SU-DHL-6 (cell line): ENCODE results near the gene APOL4.

Experiments used
- H2AFZ ChIP-seq: fragments of 200-600 bp; sonication (generic); 2 replicates; pipeline ENCODE4 v1.6.1; 2014; ENCODE audit warnings: low read depth, mild to moderate bottlenecking, moderate library complexity, mixed read lengths, antibody characterized with exemption, low read length; ENCODE audit not compliant: severe bottlenecking
- H3F3A ChIP-seq: fragments of 200-600 bp; shearing (Covaris generic); 2 replicates; pipeline ENCODE4 v1.6.0; 2016; ENCODE audit warnings: antibody characterized with exemption, mild to moderate bottlenecking; ENCODE audit not compliant: insufficient read depth
- H3K27ac ChIP-seq: fragments of 200-600 bp; sonication (generic); 2 replicates; pipeline ENCODE4 v1.5.1; 2016; ENCODE audit warnings: low read depth, mild to moderate bottlenecking, low read length, moderate library complexity, mixed read lengths
- H3K27me3 ChIP-seq: fragments of 200-600 bp; sonication (generic), shearing (Covaris generic); 2 replicates; pipeline ENCODE4 v1.6.0; 2014; ENCODE audit warnings: mild to moderate bottlenecking, low read length
- H3K36me3 ChIP-seq: fragments of 200-600 bp; sonication (generic); 2 replicates; pipeline ENCODE4 v1.6.1; 2014; ENCODE audit warnings: mild to moderate bottlenecking, low read length, mixed read lengths
- H3K4me2 ChIP-seq: fragments of 300-600, 200-600 bp; shearing (Covaris generic), sonication (generic); 2 replicates; pipeline ENCODE4 v1.6.0; 2014; ENCODE audit warnings: low read length, low read depth, mild to moderate bottlenecking; ENCODE audit not compliant: poor library complexity, severe bottlenecking
- H3K4me3 ChIP-seq: fragments of 200-600 bp; sonication (generic); 2 replicates; pipeline ENCODE4 v1.5.1; 2014; ENCODE audit warnings: antibody characterized with exemption, low read length, mild to moderate bottlenecking, mixed read lengths; ENCODE audit not compliant: insufficient read depth, poor library complexity, severe bottlenecking
- H3K79me2 ChIP-seq: fragments of 200-600 bp; sonication (generic); 2 replicates; pipeline ENCODE4 v1.6.1; 2014; ENCODE audit warnings: mild to moderate bottlenecking, low read length, moderate library complexity; ENCODE audit not compliant: insufficient read depth
- H3K9ac ChIP-seq: fragments of 200-600 bp; sonication (generic); 2 replicates; pipeline ENCODE4 v1.7.0; 2014; ENCODE audit warnings: mild to moderate bottlenecking, low read length
- H3K9me2 ChIP-seq: fragments of 200-600 bp; sonication (generic); replicated peaks from 2 replicates; pipeline ENCODE4 v1.6.1; 2014; ENCODE audit warnings: low read length; ENCODE audit not compliant: insufficient read depth
- H3K9me3 ChIP-seq: fragments of 200-600 bp; sonication (generic); 2 replicates; pipeline ENCODE4 v1.6.1; 2014; ENCODE audit warnings: low read length, mixed read lengths; ENCODE audit not compliant: insufficient read depth
- H4K20me1 ChIP-seq: fragments of 200-600 bp; sonication (generic); 2 replicates; pipeline ENCODE4 v1.6.1; 2014; ENCODE audit warnings: low read depth, mild to moderate bottlenecking, antibody characterized with exemption, low read length, moderate library complexity, mixed read lengths
- CTCF ChIP-seq: fragments of 200-600 bp; sonication (generic); IDR thresholded peaks from one replicate; pipeline ENCODE4 v1.5.1; 2017; ENCODE audit warnings: antibody characterized with exemption, mild to moderate bottlenecking, low read length, moderate library complexity; ENCODE audit not compliant: insufficient read depth, poor library complexity, severe bottlenecking
- EZH2phosphoT487 ChIP-seq: fragments of 200-600 bp; sonication (generic), shearing (Covaris generic); conservative IDR thresholded peaks from 2 replicates; pipeline ENCODE4 v1.6.1; 2018; ENCODE audit warnings: mild to moderate bottlenecking, antibody characterized with exemption, low read length, moderate library complexity, mixed read lengths

Gene APOL4

GRCh38 chr22:36226189-36226588 lies 24.6 kb upstream of the APOL4 start:
- no peak overlapping the region for H3K4me3 ChIP-seq
- no peaks in the 10 kb centered on the region for H3K36me3 ChIP-seq
- no peak overlapping the region for H3K4me2 ChIP-seq
- no peaks in the 10 kb centered on the region for H3F3A ChIP-seq
- H3K9me2 ChIP-seq = no peaks in the 10 kb centered on the region
- no peak overlapping the region for H2AFZ ChIP-seq
- H3K9me3 ChIP-seq = no peaks in the 10 kb centered on the region
- no peaks in the 10 kb centered on the region for H3K79me2 ChIP-seq
- no peak overlapping the region for H3K27ac ChIP-seq
- H4K20me1 ChIP-seq = no peaks in the 10 kb centered on the region
- TF ChIP-seq EZH2phosphoT487 = no peak
- no peak for TF ChIP-seq CTCF
- no peak overlapping the region for H3K9ac ChIP-seq
- no peaks in the 10 kb centered on the region for H3K27me3 ChIP-seq

- Histone ChIP-seq H3F3A (no peaks in the 10 kb centered on the region), H3K4me3 (no peak overlapping the region), H4K20me1 (no peaks in the 10 kb centered on the region), H3K36me3 (no peaks in the 10 kb centered on the region), H3K9ac (no peak overlapping the region), H3K27ac (no peak overlapping the region), H2AFZ (no peak overlapping the region), H3K79me2 (no peaks in the 10 kb centered on the region), H3K9me2 (no peaks in the 10 kb centered on the region), H3K9me3 (no peaks in the 10 kb centered on the region), H3K4me2 (no peak overlapping the region), H3K27me3 (no peaks in the 10 kb centered on the region)
- TF ChIP-seq CTCF (no peak), EZH2phosphoT487 (no peak)
These were observed 23.8 kb upstream of the APOL4 start for GRCh38 chr22:36225333-36225922.

- no peak overlapping the region for H3K4me3 ChIP-seq
- no peak overlapping the region for H2AFZ ChIP-seq
- no peaks in the 10 kb centered on the region for H3K79me2 ChIP-seq
- no peak overlapping the region for H3K4me2 ChIP-seq
- H3K9me2 ChIP-seq = no peaks in the 10 kb centered on the region
- H3K9ac ChIP-seq = no peak overlapping the region
- no peak overlapping the region for H3K27ac ChIP-seq
- no peaks in the 10 kb centered on the region for H3F3A ChIP-seq
- no peaks in the 10 kb centered on the region for H3K9me3 ChIP-seq
- no peaks in the 10 kb centered on the region for H4K20me1 ChIP-seq
- no peaks in the 10 kb centered on the region for H3K36me3 ChIP-seq
- H3K27me3 ChIP-seq = no peaks in the 10 kb centered on the region
- TF ChIP-seq EZH2phosphoT487 = no peak
- TF ChIP-seq CTCF = no peak
These were observed 22.6 kb upstream of the APOL4 start for GRCh38 chr22:36224245-36224644.
